Activated CD4-positive, alpha-beta T cell treated with anti-CD3 and anti-CD28 coated beads for 4 hours (primary cell): ENCODE data around the gene ADISSP.

ENCODE experiments used
- DNase-seq, 2 donors: peaks; one replicate each; pipeline ENCODE4 v3.0.0-alpha.2; 2020

ADISSP gene

GRCh38 chr20:3735768-3736167 is 31.8 kb downstream of the ADISSP start:
- no peak for DNase-seq

DNA sequence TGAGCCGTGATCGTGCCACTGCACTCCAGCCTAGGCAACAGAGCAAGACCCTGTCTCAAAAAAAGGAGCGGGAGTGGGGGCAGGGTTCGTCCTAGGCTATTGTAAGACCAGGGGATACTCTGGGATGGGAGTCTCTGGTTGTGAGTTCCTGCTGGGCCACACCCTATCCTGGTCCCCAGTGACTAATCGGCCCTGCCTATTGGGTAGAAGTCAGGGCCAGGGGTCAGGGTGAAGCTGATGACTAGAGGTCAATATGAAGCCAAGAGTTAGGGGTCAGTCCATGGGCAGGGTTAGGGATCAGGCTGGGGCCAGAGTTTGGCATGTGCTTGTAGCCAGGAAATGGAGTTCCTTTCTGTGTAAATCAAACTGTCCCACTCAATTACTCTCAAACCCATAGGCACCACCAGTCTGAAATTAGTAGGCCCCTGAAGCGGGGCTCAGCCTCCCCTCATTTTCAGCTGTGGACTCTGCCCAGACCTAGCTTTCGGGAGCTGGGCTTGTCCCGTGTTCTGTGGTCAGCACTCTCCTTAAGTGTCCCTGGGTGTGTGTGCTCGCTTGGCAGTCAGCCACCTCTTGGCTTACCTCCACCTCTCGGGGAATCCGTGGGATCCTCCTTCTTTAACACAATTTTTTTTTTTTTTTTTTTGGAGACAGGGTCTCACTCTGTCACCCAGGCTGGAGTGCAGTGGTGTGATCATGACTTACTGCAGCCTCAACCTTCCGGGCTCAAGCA is 33.3 kb downstream of the ADISSP start:
- DNase-seq, result no peak

- no peak for DNase-seq
These were observed 34.2 kb downstream of the ADISSP start for GRCh38 chr20:3733119-3733995.

DNA sequence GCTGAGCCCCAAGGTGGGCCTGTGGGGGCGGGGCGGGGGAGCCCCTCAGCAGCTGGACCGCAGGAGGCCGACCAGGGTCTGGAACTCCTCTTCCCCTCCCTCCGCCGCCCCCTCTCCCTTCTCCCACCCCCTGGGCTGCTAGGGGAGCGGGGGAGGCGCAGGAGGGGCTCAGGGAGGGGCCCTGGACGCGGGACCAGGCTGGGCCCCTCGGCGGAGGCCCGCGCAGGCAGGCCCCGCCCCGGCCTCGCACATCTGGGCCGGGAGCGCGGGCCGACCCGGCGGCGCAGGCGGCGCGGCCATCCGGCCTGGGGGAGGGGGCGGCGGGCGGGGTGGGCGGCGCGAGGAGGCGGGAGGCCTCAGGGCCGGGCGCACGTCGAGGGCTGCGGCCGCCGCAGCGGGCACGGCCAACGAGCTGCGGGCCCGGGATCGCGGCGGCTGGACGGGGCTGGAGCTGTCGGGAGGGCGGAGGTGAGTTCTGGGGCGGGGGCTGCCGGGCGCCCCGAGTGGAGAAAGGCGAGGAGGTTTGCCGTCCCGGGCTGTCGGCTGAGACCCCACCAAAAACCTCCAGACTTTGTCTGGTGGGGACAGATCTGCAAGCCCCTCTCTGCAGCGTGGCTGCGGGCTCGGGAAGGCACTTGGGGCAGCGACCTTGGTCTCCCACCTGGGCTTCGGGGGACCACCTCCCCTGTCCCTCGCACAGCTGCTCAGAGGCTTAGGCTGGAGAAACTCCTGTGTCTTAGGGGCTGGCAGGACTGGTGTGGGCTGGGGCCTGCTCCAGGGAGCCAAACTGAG is 35.0 kb downstream of the ADISSP start, which contains the start of gene HSPA12B:
Gene HSPA12B, plus strand, starts transcription at position 359 of the 792 bp plus-strand sequence. CDS start 5,990 bp downstream, outside the sequence.
- no peak for DNase-seq

DNA sequence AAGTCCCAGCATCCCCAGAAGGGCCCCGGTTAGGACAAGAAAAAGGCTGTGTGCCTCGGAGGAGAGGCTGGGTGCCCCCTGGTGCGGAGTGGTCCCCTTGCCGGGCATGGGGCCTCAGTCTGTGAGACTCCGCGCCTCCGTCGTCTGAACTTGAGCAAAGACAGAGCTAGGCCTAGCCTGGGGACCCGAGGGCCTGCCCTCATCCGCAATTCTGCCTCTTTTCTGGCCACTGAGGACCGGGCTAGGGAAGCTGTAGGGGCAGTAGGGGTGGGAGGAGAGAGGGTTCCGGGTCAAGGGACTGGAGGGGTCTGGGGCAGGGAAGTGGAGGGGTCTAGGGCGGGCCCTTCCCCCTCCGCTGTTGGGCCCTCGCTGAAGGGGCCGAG is 35.6 kb downstream of the ADISSP start:
- no peak for DNase-seq

GRCh38 chr20:3730803-3731672 is 36.5 kb downstream of the ADISSP start:
- no peak for DNase-seq

DNA sequence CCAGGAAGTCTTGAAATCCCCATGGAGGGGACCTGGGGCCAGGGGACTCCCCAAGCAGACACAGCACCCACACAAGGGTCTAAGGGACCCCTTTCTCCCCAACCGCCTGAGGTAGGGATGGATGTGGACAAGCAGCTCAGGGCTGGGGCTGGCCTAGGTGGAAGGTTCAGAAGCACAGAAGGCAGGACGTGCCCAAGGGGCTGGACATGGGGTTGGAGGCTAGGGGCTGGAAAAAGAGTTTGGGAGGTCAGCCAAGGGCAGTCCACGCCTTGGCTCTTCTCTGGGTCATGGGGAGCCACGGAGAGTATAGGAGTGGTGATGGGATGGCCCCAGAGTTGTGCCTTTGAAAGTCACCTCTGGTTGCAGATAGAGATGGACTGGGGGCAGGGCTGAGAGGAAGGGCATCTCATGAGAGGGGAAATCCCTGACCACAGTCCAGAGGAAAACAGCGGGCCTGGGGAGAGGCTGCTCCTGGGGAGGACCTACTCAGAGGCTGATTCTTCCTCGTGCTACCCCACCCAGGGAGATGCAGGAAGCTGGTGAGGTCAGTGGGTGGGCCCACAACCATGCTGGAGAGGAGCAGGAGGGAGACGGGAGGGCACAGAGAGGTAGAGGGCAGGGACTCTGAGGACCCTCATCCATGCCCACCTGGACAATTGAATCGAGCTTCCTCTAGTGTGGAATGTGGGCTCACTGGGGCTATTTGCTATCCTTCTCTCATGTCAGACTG is 37.6 kb downstream of the ADISSP start:
- DNase-seq, result no peak

DNA sequence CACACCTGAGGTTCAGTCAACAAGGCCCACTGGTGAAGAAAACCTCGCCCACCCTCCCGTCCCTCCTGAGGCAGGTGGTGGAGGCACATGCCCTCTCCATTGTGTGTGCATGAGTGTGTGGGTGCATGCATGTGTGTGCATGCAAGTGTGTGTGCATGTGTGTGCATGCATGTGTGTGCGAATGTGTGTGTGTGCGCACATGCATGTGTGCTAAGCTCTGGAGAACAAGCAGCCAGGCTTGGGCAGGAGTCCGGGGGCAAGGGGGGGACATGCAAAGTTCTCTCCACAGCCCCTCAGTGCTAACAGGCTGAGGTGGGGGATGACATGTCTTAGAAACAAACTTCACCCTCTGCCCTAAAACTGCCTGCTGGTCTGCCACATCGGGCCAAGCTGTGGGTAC is 38.2 kb downstream of the ADISSP start:
- DNase-seq, result no peak

- no peak for DNase-seq
These were observed 38.7 kb downstream of the ADISSP start for GRCh38 chr20:3728876-3729275.

DNA sequence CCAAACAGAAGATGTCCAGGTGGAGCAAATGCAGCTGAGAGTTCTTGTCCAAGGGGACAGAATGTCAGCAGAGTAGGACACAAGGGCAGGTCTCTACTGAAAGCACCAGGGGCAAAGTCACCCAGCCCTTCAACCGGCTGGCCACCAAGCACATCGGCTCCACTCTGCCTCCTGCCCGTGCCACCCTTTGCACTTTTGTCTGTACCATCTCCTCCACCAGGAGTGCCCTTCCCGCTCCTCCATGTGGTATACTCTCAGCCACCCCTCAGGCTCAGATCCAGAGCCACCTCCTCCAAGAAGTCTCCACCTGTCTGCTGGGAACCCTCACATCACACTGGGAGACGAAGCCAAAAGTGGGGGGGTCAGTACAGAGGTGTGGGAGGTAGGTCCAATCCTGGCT is 39.2 kb downstream of the ADISSP start:
- DNase-seq, result no peak

GRCh38 chr20:3727401-3728021 is 40.0 kb downstream of the ADISSP start:
- no peak for DNase-seq

GRCh38 chr20:3724356-3724755 is 43.2 kb downstream of the ADISSP start:
- DNase-seq, result no peak

DNA sequence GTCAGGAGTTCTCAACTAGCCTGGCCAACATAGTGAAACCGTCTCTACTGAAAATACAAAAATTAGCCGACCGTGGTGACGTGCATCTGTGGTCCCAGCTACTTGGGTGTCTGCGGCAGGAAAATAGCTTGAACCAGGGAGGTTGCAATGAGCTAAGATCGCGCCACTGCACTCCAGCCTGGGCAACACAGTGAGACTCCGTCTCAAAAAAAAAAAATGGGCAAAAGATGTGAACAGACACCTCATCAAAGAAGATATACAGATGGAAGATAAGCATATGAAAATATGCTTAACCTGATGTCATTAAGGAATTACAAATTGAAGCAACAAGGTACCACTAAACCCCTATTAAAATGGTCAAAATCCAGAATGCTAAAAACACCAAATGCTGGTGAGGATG is 44.3 kb downstream of the ADISSP start:
- no peak for DNase-seq

- no peak for DNase-seq
These were observed 45.6 kb downstream of the ADISSP start for GRCh38 chr20:3721912-3722311.

- DNase-seq, result no peak
These were observed 46.9 kb downstream of the ADISSP start for GRCh38 chr20:3720626-3721025.

- no peak for DNase-seq
These were observed 47.5 kb downstream of the ADISSP start for GRCh38 chr20:3720068-3720467.

GRCh38 chr20:3719046-3719445 is 48.5 kb downstream of the ADISSP start:
- DNase-seq, result no peak

DNA sequence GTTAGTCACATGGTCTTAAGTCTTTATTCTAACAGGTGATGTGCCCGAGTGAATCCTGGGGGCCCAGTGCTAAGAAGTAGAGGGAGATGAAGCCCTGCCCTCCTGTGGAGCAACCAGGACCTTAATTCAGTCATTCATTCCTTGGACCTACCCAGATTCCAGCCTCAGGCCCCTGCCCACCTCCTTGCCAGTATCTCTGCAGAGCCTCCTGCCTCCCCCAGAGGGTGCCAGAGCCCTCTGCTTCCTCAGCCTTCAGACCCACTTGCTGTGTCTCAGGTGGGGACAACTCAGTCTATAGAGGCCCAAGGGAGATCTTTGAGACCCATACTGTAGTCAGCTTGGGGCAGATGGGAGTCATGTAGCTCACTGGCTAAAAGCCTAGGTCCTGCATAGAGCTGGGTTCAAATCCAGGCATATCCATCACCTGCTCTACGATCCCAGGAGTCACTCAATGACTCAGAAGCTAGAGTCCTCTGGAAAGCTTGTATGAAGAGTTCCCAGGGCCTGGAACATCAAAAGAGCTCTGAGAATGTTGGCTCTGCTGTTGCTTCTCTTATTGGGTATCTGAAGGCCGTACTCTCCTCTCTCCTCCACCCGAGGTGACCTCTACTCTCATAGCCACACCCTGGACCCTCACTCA is 51.2 kb downstream of the ADISSP start:
- DNase-seq, result peak in 1 of 2 donors; percentile 10

DNA sequence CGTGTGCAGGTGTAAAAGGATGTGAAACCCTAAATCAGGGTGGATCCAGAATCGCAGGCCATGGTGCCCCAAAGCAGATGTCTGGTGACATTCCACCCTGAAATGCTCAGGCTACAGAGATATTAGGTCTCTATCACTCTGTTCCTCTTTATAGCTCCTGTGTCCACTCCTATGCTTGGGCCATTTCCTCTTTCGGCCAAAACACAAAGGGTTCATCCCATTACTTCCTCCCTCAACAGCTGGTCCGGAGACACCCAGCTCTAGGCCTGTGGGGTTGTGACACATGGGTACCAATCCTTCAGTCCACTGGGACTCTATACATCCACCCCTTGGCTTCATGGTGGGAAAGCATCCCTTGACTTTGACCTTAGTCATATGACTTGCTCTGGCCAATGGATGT is 53.5 kb downstream of the ADISSP start:
- DNase-seq, result no peak

GRCh38 chr20:3712279-3712873 is 55.2 kb downstream of the ADISSP start, which contains the start of gene SIGLEC1:
Gene SIGLEC1, minus strand, starts transcription at chr20:3712600. Its CDS starts 5,472 bp downstream, at chr20:3707128.
- no peak for DNase-seq
